Stimulated activated CD8-positive, alpha-beta memory T cell treated with anti-CD3 and anti-CD28 coated beads, Interleukin-15, amount 100 ng/mL, for 48 hours (primary cell): ENCODE data around the gene GPC3.

ENCODE experiments used
- DNase-seq, 2 donors: peaks; one replicate each; pipeline ENCODE4 v3.0.0-alpha.2; 2020; ENCODE audit warnings: low read depth in 2 of 2

GPC3 gene

GRCh38 chrX:133513123-133513522 is 472.3 kb downstream of the GPC3 start:
- DNase-seq = no peak

- no peak for DNase-seq
Measured at GRCh38 chrX:133511041-133511440, 474.4 kb downstream of the GPC3 start.

GRCh38 chrX:133497356-133497755 is 488.0 kb downstream of the GPC3 start:
- DNase-seq = no peak

GRCh38 chrX:133495464-133496391 is 489.7 kb downstream of the GPC3 start:
- no peak for DNase-seq

GRCh38 chrX:133493366-133493765 is 492.0 kb downstream of the GPC3 start:
- no peak for DNase-seq

GRCh38 chrX:133490955-133491354 is 494.4 kb downstream of the GPC3 start:
- no peak for DNase-seq
